GM23248 (cell line): ENCODE results near the gene PTPRF.
"Not testable (repeated sequence)": the region's sequence is repeated elsewhere in the genome, so short reads cannot be mapped to it uniquely, and the experiment has no call there.

Experiments used
- EZH2 ChIP-seq: fragments of 200-600 bp; sonication (generic); IDR thresholded peaks from 2 replicates; pipeline ENCODE4 v1.6.1; 2018; ENCODE audit warnings: antibody characterized with exemption, mild to moderate bottlenecking; ENCODE audit not compliant: insufficient read depth, poor library complexity, severe bottlenecking
- EZH2phosphoT487 ChIP-seq: fragments of 200-600 bp; sonication (generic); IDR thresholded peaks from 2 replicates; pipeline ENCODE4 v1.6.1; 2018; ENCODE audit warnings: antibody characterized with exemption, moderate library complexity, mild to moderate bottlenecking, low read depth; ENCODE audit not compliant: insufficient read depth

DNA sequence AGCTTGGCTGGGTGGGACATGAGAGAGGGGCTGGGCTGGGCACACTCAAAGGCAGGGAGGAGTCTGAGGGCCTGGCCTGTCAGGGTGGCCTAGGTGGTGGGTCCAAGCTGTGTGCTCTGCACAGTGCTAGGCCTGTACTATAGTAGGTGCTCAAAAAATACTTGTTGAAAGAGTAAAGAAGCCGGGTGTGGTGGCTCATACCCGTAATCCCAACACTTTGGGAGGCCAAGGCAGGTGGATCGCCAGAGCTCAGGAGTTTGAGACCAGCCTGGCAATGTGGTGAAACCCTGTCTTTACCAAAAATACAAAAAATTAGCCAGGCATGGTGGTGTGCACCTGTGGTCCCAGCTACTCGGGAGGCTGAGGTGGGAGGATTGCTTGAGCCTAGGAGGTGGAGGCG lies 18.7 kb downstream of the PTPRF start:
- TF ChIP-seq EZH2, EZH2phosphoT487: not testable (repeated sequence)
